Posterior vena cava (tissue), 2 donors: Measurements from ENCODE around the gene LIMA1. TPM values are rescaled to one million over a fixed set of nuclear protein-coding genes. Genes with fewer than 3 reads are reported as not detected.
"Not testable (repeated sequence)": the region's sequence is repeated elsewhere in the genome, so short reads cannot be mapped to it uniquely, and the experiment has no call there.

ENCODE experiments used
- DNase-seq: peaks from one replicate; pipeline ENCODE4 v3.0.0-alpha.2; 2020; ENCODE audit warnings: low spot score
- intact Hi-C, 2 donors: fragments of 100-400 bp; cut with DNase I; formaldehyde crosslinking; loops; one replicate each; pipeline versions ENCODE4 v1.14.1 to v1.14.2; 2022 to 2023
- total RNA-seq, 2 donors: library from RNA; stranded (reverse); fragmentation: NEBNext Ultra II Directional; extraction: Animal tissue kit (Norgen Biotek cat#: 25700); gene quantifications; one replicate each; pipeline ENCODE4 v1.2.1, GENCODE V29; 2021
- donor health status: DM: yes; HTN: yes; CAD: no.
- donor health status: DM: yes; HTN: yes; CAD: no.

LIMA1 gene
- total RNA-seq, 2 donors from 2014 or later = 80.2 to 103 TPM

DNA sequence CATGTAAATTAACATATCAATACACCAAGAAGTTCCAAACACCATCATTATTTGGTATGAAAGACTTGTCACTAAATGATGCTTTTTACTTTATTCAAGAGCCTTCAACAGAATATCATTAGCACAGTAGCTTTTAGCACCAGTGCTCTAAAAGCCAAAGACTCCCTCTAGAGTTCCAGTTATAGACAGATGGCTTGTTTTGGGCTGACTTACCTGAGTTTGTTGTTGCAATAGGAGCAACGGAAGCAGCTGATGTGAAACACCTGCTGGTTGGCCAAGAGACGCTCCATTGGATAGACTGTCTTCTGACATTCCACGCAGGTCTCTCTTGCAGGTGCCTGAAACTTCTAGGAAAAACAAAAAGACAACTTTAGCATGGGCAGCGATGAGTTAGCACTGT lies 101.6 kb downstream of the LIMA1 start:
- intact Hi-C loops = no loop called here
- no peak for DNase-seq

DNA sequence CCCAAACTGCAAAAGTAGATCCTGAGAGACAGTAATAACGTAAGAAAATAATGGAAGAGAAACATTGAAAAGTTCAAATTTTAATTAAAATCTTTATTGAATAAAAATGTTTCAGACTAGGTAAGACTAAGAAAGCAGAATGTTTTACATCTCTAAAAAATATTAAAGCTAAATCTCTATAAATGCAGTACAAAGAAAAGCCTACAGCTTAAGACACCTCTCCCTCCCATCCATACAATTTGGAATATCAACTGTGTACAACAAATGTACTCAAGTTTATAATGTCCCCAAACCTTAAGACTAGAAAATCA lies 107.6 kb downstream of the LIMA1 start:
- DNase-seq = no peak
- intact Hi-C loops = loop anchor here in 1 of 2 donors (5.0 kb wide), 1 partner anchor 88 kb away; the partner anchor contains the start of gene SMARCD1

DNA sequence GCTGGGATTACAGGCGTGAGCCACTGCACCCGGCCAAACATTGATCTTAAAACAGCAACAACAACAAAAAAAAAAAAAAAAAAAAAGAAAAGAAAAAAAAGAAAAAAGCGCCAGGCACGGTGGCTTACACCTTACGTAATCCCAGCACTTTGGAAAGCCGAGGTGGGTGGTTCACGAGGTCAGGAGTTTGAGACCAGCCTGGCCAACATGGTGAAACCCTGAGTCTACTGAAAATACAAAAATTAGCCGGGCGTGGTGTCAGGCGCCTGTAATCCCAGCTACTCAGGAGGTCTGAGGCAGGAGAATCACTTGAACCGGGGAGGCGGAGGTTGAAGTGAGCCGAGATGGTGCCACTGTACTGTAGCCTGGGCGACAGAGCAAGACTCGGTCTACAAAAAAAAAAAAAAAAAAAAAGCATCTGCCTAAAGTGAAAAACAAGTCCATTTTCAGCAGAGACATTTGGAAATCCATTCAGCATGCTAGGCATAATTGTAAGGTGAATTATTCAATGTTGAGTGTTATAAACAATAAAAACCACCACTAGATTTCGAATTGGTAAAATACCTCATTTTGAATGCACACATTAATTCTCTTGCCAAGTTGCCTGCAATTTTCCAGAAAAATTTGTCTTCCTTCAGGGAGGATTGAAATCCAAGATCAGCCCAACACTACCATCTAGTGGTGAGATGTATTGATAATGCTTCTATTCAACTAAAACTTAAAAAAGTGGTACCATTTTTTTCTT lies 108.2 kb downstream of the LIMA1 start:
- intact Hi-C loops = loop anchor here (5.0 kb wide), 2 partner anchors 88 to 98 kb away; partner anchors contain the start of gene SMARCD1 (in 2 of the 2)
- DNase-seq = no peak

DNA sequence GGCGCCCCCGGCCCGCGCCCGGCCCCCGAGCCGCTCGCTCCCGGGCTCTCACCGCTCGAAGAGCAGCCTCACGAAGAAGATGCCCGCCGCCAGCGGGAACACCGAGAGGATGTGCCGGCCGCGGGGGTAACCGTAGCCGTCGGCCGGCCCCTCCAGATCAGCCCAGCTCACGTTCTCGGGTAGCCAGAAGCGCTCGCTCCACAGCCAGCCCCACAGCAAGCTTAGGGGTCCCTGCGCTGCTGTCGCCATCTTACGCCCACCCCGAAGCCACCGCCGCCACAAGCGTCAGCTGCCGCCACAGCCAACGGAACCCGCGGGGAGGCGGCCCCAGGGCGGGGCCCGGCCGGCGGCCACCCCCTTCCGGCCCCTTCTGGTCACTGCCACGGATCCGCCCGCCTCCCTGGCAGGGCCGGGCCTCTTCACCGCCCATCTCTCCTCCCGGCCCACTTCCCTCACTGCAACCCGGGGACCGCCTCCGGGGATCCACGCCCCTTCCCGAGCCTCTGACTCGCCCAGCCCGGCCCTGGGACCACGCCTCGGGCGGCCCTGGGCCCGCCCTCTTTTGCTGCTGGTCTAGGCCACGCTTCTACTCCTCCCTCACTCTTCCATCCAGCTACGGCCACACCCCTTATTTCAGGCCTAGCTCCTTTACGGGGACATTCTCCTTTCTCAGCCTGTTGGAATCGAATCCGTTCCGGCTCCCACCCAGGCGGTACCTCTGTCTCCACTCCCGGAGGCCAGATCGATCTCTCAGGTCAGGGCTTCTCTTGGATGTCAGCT lies 116.1 kb downstream of the LIMA1 start, which contains the start of gene CERS5:
CERS5 (minus strand) TSS at position 321 of the 780 bp plus-strand sequence; CDS start at position 249, 72 bp downstream.
- peak; percentile 100 for DNase-seq
- intact Hi-C loops = no loop called here

DNA sequence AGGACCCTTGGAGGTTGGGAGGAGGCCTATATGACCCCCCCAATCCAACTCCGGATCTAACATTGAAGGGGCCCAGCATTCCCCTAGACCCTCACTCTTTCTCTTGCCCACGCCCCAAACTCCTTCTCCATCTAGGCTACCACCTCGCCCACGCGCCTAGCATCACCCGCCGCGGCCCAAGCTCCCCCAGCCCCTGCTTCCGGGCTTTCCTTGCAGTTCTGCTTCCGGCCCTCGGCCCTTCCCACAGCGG lies 116.6 kb downstream of the LIMA1 start:
- intact Hi-C loops = no loop called here
- DNase-seq = peak; percentile 87

DNA sequence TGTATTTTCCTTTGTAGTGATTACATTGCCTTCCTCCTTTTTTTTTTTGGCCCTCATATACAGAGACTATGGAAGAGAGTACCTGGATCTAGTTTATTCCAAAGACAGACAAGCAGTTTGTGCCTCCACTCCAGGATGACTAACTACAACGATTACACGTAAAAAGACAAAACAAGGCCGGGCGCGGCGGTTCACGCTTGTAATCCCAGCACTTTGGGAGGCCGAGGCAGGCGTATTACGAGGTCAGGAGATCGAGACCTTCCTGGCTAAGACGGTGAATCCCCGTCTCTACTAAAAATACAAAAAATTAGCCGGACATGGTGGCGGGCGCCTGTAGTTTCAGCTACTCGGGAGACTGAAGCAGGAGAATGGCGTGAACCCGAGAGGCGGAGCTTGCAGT lies 118.4 kb downstream of the LIMA1 start:
- no peak for DNase-seq
- intact Hi-C loops = no loop called here

DNA sequence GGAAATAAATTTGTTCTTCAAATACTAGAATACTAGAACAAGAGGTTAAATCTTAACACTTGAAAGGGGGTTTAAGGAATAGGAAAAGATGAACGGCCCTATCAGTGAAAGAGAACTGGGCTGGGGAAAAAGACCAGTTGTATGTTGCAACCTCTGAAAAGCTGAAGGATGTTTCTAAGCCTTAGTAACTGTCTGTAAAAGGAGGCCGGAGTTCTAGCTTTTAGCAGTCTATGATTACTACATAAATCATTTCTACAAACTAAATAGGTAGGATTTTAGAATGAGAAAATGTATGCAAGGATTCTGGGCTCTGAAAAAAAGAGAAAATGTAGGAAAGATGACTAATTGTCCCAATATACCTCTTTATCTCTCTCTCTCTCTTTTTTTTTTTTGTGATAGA lies 121.1 kb downstream of the LIMA1 start:
- DNase-seq = no peak
- intact Hi-C loops = no loop called here

DNA sequence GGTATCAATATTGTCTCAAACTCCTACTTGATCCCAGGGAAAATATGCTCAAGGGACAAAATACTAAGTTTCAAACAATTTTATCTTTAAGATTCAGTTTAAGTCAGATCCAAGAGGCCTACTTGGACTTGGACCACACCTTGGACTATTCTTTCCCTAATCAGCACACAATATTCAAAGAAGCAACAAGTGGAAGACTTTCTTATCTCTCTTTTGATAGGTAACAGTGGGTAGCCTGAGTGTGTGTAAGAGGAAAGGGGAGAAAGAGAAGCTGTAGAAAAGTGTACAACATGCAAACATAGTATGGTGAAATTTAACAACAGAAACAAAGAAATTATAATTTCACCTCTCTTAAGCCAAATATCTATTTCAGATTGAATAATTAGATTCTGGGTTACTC lies 122.7 kb downstream of the LIMA1 start:
- DNase-seq = no peak
- intact Hi-C loops = no loop called here

DNA sequence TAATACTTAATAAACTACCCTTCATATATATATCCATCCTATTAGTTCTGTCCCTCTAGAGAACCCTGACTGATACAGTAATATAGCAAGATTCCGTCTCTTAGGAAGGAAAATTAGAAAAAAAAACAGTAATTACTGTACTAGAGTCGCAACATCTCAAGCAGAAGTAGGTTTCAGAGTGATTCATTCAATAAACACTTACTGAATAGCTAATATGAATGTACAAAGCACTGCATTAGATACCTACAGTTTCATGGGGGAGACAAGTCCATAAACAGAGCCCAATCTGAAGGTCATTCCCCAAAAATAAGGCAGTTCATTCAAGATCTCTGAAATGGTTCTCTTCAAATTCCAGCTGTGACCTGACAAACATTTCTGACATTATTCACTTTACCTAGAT lies 126.1 kb downstream of the LIMA1 start:
- intact Hi-C loops = no loop called here
- DNase-seq = no peak

DNA sequence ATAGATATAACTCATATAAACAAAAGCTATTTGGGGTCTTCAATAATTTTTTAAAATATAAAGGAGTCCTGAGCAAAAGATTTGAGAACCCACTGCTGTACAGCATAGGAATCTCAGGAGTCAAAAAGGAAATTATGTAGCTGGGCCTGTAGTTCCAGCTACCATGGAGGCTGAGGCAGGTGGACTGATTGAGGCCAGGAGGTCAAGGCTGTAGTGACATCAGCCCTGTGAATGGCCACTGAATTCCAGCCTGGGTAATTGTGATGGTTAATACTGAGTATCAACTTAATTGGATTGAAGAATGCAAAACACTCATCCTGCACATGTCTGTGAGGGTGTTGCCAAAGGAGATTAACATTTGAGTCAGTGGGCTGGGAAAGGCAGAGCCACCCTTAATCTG lies 126.7 kb downstream of the LIMA1 start:
- intact Hi-C loops = no loop called here
- no peak for DNase-seq

DNA sequence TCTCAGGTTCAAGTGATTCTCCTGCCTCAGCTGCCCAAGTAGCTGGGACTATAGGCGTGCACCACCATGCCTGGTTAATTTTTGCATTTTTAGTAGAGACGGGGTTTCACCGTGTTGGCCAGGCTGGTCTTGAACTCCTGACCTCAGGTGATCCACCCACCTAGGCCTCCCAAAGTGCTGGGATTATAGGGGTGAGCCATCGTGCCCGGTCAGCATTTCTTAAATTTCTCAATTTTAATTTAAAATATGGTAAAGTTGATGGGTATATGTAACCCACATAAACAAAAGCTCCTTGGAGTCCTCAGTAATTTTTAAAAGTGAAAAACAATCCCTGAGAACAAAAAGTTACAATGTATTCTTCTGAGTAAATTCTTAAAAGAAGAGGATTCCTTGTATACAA lies 128.4 kb downstream of the LIMA1 start:
- DNase-seq, intact Hi-C loops: not testable (repeated sequence)

DNA sequence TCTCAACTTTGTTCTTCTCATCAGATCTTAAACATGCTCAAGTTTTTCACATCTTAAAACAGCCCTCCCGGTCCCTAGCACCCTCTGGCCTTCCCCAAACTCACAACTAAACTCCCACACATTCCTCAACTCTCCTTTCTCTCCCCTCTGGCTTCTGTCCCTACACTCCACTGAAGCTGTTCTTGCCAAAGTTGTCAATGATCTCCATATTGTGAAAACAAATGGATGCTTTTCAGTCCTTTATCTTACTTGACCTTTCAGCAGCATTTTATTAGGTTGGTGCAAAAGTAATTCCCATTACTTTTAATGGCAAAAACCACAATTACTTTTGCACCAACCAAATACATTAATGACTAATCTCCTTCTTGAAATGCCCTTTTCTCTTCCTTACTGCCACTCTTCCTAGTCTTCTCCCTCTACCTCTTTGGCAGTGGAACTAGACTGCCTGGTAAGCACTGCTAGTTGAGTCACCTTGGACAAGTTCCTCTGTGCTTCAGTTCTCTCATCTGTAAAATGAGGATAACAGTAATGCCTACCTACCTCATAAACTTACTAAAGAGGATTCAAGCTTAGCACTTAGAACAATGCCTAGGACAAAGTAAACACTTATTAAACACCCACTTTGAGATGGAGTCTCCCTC lies 132.2 kb downstream of the LIMA1 start:
- intact Hi-C loops = no loop called here

DNA sequence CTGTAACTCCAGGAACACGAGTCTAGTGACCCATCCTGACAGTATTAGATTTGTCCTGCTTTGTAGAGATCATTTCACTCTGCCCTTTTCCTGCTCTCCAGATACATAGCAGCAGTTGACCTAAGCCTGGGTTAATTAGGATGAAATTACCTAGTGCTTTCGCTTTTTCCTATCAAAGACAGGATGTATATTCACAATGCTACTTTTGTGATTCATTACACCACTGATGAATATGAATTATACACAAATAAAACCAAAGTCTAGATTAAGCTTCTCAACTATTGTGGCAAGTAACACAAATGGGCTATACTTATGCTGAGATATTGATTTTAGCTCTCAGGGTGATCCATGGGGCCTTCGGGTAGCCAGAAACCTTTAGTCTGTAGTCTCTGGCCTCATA lies 134.0 kb downstream of the LIMA1 start:
- no peak for DNase-seq
- intact Hi-C loops = no loop called here

More for the DNA sequence above, 132.2 kb downstream of the LIMA1 start:
- DNase-seq = no peak

DNA sequence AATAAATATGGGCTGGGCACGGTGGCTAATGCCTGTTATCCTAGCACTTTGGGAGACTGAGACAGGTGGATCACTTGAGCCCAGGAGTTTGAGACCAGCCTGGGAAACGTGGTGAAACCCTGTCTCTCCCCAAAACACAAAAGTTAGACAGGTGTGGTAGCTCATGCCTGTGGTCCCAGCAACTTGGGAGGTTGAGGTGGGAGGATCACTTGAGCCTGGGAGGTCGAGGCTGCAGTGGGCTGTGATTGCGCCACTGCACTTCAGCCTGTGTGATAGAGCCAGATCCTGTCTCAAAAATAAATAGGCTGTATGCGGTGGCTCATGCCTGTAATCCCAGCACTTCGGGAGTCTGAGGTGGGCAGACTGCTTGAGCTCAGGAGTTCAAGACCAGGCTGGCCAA lies 135.3 kb downstream of the LIMA1 start:
- intact Hi-C loops, DNase-seq: not testable (repeated sequence)

DNA sequence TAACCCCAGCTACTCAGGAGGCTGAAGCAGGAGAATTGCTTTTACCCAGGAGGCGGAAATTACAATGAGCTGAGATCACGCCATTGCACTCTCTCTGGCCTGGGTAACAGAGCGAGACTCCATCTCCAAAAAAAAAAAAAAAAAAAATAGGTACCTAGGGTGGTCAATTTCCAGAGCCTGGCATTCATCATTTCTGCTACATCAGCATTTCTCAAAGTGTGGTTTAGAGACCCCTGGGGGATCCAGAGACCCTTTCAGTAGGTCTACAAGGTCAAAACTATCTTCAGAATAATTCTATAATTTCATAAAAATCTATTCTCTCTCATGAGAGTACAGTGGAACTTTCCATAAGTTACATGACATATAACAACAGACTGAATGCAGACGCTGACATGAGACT lies 136.0 kb downstream of the LIMA1 start:
- no peak for DNase-seq
- intact Hi-C loops = no loop called here

DNA sequence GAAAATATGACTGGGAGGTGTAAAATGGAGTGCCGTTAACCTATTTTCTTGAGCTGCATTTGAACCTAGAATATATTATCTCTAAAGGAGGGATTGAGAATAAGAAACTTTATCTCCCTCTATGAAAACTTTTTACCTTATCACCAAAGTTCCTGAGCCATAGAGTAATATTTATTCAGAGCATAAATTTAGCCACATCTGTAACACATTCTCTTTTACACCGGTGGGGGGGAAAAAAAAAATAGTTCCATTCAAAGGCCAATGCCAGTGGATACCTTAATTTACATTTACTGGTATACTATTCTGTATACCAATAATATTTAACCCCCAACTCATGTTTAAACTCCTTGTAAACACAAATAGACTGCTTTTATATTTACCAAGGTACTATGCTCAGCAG lies 137.9 kb downstream of the LIMA1 start:
- intact Hi-C loops = no loop called here
- DNase-seq = no peak

DNA sequence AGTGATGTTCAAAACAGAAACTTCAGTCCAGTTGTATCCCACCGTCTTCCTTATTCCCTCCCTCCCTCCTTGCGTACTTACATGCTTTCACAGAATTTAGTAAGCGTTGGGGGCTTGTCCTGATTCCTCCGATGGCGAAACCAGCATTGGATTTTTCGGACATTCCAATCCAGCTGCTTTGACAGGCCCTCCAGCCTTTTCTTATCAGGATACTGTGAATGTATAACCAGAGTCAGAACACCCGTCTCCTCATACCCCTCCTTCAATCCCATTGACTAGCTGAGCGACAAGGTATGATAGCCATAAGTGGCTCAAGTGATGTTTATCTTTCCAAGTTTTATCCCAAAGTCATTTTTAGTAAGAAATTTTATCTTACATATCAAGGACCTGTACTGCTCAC lies 140.3 kb downstream of the LIMA1 start:
- intact Hi-C loops = no loop called here

DNA sequence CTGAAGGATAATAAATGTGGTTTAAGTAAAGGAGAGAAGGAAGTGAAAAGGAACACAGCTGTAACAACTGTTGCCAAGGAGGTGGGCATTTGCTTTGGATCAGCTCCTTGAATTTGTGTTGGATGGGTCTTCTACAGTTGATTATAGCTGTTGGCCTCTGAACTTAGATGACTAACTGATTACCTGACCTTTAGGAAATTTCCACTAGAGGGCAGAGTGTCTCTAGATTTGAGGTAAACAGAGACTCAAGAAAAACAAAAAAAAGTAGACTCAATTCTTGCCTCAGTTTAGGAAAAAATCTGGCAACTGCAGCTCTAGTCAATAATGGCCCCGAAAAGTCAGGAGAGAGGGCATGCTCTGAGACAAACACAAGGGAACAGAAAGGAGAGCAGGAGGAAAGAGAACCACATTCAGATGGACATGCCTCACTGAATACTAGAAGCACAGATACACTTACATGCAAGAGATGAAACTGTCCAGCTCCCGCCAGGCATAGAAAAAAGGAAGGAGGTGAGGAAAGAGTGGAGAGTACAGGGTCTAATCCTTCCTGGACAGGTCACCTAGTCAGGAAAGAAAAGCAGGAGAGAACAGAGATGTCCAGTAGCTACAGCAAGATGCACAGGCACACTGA lies 150.7 kb downstream of the LIMA1 start:
- intact Hi-C loops = no loop called here
- no peak for DNase-seq

More for the DNA sequence above, 140.3 kb downstream of the LIMA1 start:
- no peak for DNase-seq

DNA sequence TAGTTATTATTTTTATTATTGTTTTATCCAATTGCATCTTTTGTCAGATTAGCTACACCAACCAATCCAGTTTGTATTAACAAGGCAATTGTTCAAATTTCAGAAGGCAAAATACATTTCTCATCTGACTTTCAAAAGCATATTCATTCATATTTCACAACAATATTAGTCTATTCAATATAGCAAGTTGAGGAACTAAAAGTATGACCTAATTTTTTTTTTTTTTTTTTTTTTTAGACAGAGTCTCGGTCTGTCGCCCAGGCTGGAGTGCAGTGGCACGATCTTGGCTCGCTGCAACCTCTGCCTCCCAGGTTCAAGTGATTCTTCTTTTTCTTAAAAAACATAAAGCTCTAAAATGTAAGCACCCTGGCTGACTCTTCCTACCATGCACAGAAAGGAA lies 154.0 kb downstream of the LIMA1 start:
- intact Hi-C loops = no loop called here
- no peak for DNase-seq

DNA sequence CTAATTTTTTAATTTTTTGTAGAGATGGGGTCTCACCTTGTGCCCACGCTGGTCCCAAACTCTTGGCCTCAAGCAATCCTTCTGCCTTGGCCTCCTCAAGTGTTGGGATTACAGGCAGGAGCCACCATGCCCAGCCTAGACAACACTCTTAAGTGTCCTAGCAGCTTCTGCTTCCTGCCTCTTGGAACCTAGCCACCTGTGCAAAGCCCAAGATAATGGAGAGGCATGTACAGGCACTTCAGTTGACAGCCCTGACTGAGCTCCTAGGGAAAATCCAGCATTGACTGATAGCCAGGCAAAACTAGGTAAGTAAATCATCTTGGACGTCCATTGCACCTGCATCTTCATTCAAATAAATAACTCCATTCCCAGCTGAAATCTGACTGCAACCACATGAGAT lies 155.8 kb downstream of the LIMA1 start:
- intact Hi-C loops = no loop called here
- DNase-seq = no peak
